ACHN (cell line): ENCODE results near the gene NSF.
"Not testable (repeated sequence)": the region's sequence is repeated elsewhere in the genome, so short reads cannot be mapped to it uniquely, and the experiment has no call there.

Experiments used
- DNase-seq: peaks from one replicate; pipeline ENCODE4 v3.0.0-alpha.2; 2015
- in situ Hi-C: cut with HindIII; loops from 2 replicates; pipeline ENCODE4 v1.10.0; 2017; ENCODE audit warnings: low sequenced_read_pairs, low pct_ligation_motif_present, low pct_unique_long_range_greater_than_20kb

Gene NSF

GRCh38 chr17:46590157-46591146, at the start of gene NSF:
NSF (plus strand) TSS chr17:46590669; CDS start chr17:46590776, 107 bp downstream.
- DNase-seq, in situ Hi-C loops: not testable (repeated sequence)

GRCh38 chr17:46548607-46549006, 41.9 kb upstream of the NSF start:
- in situ Hi-C loops, DNase-seq: not testable (repeated sequence)

GRCh38 chr17:46559155-46559554, 31.3 kb upstream of the NSF start:
- in situ Hi-C loops, result not testable (repeated sequence)

GRCh38 chr17:46560048-46560447, 30.4 kb upstream of the NSF start:
- in situ Hi-C loops, DNase-seq: not testable (repeated sequence)

More at GRCh38 chr17:46559155-46559554, 31.3 kb upstream of the NSF start:
- not testable (repeated sequence) for DNase-seq

- in situ Hi-C loops, DNase-seq: not testable (repeated sequence)
These were observed 24.2 kb upstream of the NSF start for GRCh38 chr17:46566284-46566683.

GRCh38 chr17:46566980-46567379, 23.5 kb upstream of the NSF start:
- DNase-seq, in situ Hi-C loops: not testable (repeated sequence)

- in situ Hi-C loops, DNase-seq: not testable (repeated sequence)
These were observed 18.7 kb upstream of the NSF start for GRCh38 chr17:46571796-46572195.

- in situ Hi-C loops, DNase-seq: not testable (repeated sequence)
These were observed 11.1 kb upstream of the NSF start, which contains the start of gene ARL17A for GRCh38 chr17:46579083-46580075. ARL17A (minus strand) TSS chr17:46579691; CDS start chr17:46576322, 3,369 bp downstream.

- DNase-seq, in situ Hi-C loops: not testable (repeated sequence)
These were observed 10.4 kb upstream of the NSF start for GRCh38 chr17:46580082-46580481.

- in situ Hi-C loops, DNase-seq: not testable (repeated sequence)
These were observed 5.0 kb upstream of the NSF start for GRCh38 chr17:46585444-46585843.

- in situ Hi-C loops, DNase-seq: not testable (repeated sequence)
These were observed 863 bp downstream of the NSF start for GRCh38 chr17:46591332-46591731.

GRCh38 chr17:46598344-46598931, 8.0 kb downstream of the NSF start:
- in situ Hi-C loops, DNase-seq: not testable (repeated sequence)

- in situ Hi-C loops, DNase-seq: not testable (repeated sequence)
These were observed 10.3 kb downstream of the NSF start for GRCh38 chr17:46600767-46601166.

- in situ Hi-C loops, DNase-seq: not testable (repeated sequence)
These were observed 12.7 kb downstream of the NSF start for GRCh38 chr17:46603125-46603524.

- DNase-seq, in situ Hi-C loops: not testable (repeated sequence)
These were observed 20.8 kb downstream of the NSF start for GRCh38 chr17:46611304-46611703.

GRCh38 chr17:46613876-46614275, 23.4 kb downstream of the NSF start:
- in situ Hi-C loops, DNase-seq: not testable (repeated sequence)

GRCh38 chr17:46617121-46617520, 26.7 kb downstream of the NSF start:
- in situ Hi-C loops, DNase-seq: not testable (repeated sequence)

- in situ Hi-C loops, DNase-seq: not testable (repeated sequence)
These were observed 28.5 kb downstream of the NSF start for GRCh38 chr17:46618975-46619374.
